Activated CD8-positive, alpha-beta memory T cell treated with anti-CD3 and anti-CD28 coated beads, Interleukin-2, amount 50 U/mL, for 1 hour (primary cell): ENCODE data around the gene SLC6A1.
"Not testable (repeated sequence)": the region's sequence is repeated elsewhere in the genome, so short reads cannot be mapped to it uniquely, and the experiment has no call there.

Experiments
- DNase-seq: peaks from one replicate; pipeline ENCODE4 v3.0.0-alpha.2; 2020; ENCODE audit errors: extremely low read depth

SLC6A1 gene

DNA sequence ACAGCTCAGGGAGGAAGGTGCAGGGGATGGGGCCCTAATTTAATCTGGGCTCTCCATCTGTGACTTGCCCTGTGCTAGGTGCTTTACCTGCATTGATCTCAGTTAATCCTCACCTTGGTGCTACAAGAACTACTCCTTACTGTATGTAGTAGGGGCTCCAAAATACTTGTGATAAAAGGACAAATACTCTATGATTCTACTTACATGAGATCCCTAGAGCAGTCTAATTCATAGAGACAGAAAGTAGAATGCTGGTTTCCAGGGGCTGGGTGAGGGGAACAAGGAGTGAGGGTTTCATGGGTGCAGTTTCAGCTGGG lies 67.2 kb downstream of the SLC6A1 start:
- no peak for DNase-seq

DNA sequence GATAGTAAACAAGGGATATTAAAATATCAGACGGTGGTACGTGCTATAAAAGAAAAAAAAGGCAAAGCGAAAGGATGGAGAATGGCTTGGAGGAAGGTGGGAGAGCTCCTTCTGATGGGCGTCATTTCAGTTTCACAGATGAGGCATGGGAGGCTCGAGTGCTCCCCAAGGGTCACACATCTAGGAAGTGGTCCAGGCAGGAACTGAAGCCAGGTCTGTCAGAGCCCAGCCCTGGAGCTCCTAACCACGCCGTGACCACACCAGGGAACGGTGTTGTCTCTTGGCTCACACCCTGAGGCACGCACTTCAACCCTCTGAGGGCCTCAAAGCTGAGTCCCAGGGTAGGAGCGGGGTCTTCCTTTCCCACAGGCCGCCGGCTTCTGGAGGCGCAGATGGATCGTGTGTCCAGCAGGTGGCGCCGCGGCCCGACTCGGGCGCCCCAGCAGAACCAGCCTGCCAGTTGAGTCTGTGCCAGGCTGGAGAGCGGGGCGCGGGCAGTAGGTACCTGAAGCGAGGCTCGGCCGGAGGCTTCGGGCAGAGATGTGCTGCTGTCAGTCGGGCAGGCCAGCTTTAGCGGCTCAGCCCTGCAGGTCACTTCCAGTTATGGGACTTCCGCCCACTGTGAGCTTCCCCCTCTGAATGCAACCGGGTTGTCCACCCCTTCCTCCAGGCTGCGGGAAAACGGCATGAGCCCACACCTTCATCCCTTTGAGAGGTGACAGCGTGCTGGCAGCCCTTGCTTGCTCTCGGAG lies 68.1 kb downstream of the SLC6A1 start:
- DNase-seq, result no peak

DNA sequence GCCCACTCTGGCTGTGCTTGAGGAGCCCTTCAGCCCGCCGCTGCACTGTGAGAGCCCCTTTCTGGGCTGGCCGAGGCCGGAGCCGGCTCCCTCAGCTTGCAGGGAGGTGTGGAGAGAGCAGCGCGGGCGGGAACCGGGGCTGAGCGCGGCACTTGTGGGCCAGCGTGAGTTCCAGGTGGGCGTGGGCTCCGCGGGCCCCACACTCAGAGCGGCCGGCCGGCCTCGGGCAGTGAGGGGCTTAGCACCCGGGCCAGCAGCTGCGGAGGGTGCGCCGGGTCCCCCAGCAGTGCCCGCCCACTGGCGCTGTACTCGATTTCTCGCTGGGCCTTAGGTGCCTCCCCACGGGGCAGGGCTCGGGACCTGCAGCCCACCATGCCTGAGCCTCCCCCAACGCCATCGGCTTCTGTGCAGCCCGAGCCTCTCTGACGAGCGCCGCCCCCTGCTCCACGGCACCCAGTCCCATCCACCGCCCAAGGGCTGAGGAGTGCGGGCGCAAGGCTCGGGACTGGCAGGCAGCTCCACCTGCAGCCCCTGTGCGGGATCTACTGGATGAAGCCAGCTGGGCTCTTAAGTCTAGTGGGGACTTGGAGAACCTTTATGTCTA lies 68.8 kb downstream of the SLC6A1 start:
- DNase-seq, result not testable (repeated sequence)

DNA sequence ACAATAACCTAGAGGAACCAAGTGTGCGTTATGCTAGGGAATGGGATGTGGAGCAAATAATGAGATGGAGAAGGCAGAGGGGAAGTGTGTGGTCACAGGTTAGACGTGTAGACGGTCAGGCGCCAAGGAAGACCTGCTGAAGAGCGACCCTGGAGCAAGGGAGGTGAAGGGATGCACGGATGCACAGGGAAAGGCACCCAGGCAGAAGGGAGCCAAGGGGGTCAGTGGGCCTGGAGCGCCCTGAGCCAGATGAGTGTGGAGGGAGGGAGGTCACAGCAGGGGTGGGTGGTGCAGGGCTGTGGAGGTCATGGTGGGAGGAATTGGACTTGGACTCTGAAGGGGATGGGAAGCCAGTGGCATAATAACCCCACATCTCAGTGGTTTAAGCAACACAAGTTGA lies 70.2 kb downstream of the SLC6A1 start:
- DNase-seq, result no peak

- DNase-seq, result no peak
Measured at GRCh38 chr3:11071096-11071755, 78.7 kb downstream of the SLC6A1 start.

- no peak for DNase-seq
Measured at GRCh38 chr3:11072631-11073030, 80.1 kb downstream of the SLC6A1 start.

- DNase-seq, result no peak
Measured at GRCh38 chr3:11074011-11074410, 81.5 kb downstream of the SLC6A1 start.

DNA sequence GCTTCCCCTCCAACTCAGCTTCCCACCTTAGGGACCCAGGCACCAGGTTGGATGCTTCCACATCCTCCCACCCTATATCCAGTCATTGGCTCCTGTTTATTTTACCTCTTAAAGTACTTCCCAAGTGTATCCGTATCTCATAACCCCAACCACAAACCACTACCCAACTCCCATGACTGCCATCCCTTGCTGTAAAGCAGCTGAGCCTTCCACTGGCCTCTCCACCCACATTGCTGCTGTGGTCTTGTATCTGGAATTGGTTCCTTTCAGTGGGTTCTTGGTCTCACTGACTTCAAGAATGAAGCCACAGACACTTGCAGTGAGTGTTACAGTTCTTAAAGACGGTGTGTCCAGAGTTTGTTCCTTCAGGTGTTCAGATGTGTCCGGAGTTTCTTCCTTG lies 81.9 kb downstream of the SLC6A1 start:
- DNase-seq, result no peak

- DNase-seq, result not testable (repeated sequence)
Measured at GRCh38 chr3:11075122-11075521, 82.6 kb downstream of the SLC6A1 start.

DNA sequence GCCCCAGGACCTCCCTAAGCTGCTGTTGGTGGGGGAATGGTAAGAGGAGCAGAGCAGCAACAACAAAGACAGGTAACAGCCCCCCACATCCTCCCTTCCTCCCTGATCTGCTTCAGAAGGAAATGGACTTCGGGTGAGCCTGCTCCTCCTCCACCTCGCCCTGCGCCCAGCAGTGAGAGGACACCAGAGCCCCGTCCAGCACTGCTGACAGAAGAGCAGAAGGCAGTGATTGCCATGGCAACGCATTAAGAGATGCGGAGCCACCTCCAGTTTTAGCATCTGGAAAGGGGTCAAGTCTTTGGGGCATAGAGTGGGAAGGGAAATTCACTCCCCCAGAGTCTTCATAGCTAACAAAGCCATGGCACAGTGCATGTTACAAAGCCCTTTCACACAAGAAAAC lies 84.2 kb downstream of the SLC6A1 start:
- DNase-seq, result no peak

DNA sequence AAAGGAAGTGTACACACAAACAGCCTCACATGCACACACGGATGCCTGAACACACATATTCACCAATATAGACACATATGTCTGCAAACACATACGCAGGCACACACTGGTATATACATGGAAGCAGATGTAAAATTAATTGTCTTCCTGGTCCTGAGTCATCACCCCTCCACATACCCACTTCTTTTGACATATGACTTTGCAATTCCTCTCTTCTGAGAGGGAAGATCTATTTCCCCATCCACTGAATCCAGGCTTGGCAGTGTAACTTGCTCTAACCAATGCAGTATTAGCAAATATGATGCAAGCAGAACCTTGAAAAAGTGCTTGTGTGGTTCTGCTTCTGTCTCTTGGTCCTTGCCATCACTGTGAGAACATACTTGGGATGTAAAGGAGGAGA lies 84.9 kb downstream of the SLC6A1 start:
- no peak for DNase-seq

DNA sequence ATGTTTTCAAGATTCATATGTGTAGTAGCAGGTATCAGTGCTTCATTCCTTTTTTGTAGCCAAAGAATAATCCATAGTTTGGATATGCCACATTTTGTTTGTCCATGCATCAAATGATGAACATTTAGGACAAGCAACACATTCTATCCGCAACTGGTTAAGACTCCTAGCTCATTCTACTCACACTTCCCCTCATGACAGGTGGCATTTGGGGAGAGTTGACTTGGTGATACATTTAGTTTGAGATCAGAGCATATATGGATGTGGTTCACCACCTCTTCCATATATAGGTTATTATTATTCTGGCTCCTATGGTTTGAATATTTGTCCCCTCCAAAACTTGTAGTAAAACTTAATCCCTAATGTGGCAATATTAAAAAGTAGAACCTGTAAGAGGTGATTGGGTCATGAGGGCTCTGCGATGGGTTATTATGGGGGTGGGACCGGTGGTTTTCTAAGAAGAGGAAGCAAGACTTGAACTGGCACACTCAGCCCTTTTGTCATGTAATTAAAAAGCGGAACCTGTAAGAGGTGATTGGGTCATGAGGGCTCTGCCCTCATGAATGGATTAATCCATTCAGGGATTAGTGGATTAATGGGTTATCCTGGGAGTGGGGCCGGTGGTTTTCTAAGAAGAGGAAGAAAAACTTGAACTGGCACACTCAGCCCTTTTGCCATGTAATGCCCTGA lies 86.4 kb downstream of the SLC6A1 start:
- DNase-seq, result no peak

- no peak for DNase-seq
Measured at GRCh38 chr3:11080492-11080891, 87.9 kb downstream of the SLC6A1 start.

DNA sequence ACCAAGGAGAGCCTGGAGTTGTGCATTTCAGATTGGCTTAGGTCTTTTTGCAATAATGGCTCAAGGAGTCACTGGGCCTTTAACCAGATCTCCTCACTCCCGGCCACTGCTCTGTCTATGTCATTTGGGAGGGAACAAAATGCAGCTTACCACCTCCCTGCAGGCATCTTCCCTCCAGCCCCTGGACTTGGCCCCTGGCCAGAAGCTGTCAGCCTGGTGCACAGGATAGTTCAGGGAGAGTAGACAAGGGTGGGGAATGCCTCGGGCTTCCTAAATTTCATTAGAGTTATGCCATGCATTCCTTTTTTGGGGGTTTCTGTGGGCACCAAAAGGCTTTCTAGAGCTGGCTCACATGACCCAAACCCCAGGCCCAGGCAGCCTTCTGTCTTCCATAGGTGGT lies 91.5 kb downstream of the SLC6A1 start:
- no peak for DNase-seq

DNA sequence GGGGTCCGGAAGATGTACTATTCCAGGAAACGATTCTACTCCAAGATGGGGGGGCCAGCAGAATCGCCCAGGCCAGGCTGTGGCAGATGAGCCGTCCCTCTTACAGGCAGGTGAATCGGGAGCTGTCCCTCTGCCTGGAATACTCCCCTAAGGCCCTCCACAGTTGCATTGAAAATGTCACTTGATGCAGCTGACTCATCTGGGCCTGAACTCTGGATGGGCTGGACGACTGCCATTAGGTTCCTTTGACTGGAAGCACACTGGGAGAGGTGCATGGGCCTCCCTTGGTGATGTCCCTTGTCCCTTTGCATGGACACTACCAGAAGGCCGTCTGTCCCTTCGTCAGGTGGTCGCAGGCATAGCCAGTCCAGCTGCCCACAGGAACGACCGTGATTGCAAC lies 92.1 kb downstream of the SLC6A1 start:
- DNase-seq, result no peak

GRCh38 chr3:11085093-11085840 lies 92.7 kb downstream of the SLC6A1 start:
- DNase-seq, result no peak

DNA sequence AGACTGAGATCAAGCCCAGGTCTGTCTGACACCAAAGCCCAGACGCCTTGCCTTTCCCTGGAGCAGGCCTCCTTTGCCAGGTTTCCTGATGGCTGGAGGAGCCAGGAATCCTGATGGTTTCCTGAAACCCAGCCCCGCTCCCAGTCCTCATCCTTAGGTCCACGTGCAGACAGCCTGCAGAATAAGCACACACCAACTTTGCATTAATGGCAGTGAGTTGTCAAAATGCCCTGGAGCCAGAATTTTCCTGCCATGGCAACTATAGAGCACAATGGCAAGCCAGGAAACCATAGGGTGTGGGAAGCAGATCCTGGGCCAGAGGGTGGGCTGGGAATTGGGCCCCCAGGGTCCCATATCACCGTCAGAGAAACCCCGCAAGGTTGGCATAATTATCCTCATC lies 94.3 kb downstream of the SLC6A1 start:
- no peak for DNase-seq

GRCh38 chr3:11088066-11088465 lies 95.5 kb downstream of the SLC6A1 start:
- DNase-seq, result no peak

DNA sequence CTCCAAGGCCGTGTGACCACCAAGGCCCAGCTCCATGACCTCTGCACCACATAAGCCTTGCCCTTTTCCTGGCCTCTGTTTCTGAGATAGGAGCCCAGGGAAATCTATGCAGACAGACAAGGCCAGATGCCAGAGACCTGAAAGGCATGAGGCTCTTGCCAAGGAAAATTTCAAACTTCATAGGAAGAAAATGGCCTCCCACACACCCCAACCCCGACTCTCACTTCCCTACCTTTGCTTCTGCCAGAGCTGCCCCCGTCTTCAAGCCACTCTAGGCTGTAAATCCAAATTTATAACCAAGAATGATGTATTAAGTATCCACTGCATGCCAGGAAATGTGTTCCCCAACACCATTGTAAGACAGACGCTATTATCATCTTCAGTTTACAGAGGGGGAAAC lies 96.3 kb downstream of the SLC6A1 start:
- DNase-seq, result no peak
